Measurements from ENCODE around the gene GPR156. TPM values are rescaled to one million over a fixed set of nuclear protein-coding genes. Genes with fewer than 3 reads are reported as not detected.

The GPR156 gene
- total RNA-seq, 1 experiment from 2014 or later = 2.8 TPM

DNA sequence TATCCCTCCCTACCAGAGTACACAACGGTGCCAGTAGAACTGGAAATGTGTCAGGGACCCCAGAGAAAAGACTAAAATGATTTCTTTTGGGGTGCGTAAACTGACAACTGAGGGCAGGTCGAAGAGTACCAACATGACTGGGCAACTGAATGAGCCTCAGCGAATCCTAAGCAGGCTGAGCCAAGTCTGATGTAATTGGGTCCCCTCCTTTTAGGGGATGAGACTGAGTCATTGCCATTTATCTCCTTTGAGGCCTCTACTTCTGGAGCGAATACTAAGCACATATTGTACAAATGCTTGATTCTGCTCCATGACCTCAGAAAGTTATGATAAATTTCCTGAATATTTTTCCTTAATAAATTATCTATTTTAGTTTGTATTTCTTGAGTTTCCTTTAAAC is 17.3 kb upstream of the GPR156 start:
- BruUV-seq (replicated peaks) = no TSS peak
- H3K9me2 ChIP-seq (ENCODE audit: insufficient read depth) = no peaks in the 10 kb centered on the region
- H2AFZ ChIP-seq = no peak overlapping the region
- POLR2A ChIA-PET (ENCODE audit: unreplicated experiment) = no interaction called here
- no peak overlapping the region for H3K4me2 ChIP-seq
- CTCF ChIA-PET = no interaction called here
- no peak overlapping the region for H3K4me3 ChIP-seq
- H3K36me3 ChIP-seq (ENCODE audit: low read depth) = no peaks in the 10 kb centered on the region
- TF ChIP-seq CTCF (conservative IDR thresholded peaks at IDR 0.05) (no peak), EZH2 (IDR thresholded peaks at IDR 0.05; ENCODE audit: low read depth) (no peak)
- H4K20me1 ChIP-seq (ENCODE audit: insufficient read depth) = no peaks in the 10 kb centered on the region
- H3K79me2 ChIP-seq (ENCODE audit: low read depth) = no peaks in the 10 kb centered on the region
- no peaks in the 10 kb centered on the region for H3K9me3 ChIP-seq (ENCODE audit: insufficient read depth, low read depth)
- H3F3A ChIP-seq (ENCODE audit: insufficient read depth, low read depth) = no peaks in the 10 kb centered on the region
- no peak for DNase-seq
- H3K4me1 ChIP-seq (replicated peaks; ENCODE audit: insufficient read depth) = peaks cover 10% of the 10 kb centered on the region
- H3K27ac ChIP-seq = no peak overlapping the region
- H3K27me3 ChIP-seq (ENCODE audit: insufficient read depth, low read depth) = no peaks in the 10 kb centered on the region
- intact Hi-C loops (cut with micrococcal nuclease; ENCODE audit: unreplicated experiment) = no loop called here

GRCh38 chr3:120300971-120301370 is 15.9 kb upstream of the GPR156 start:
- H3F3A ChIP-seq (ENCODE audit: insufficient read depth, low read depth) = no peaks in the 10 kb centered on the region
- CTCF ChIA-PET = interaction anchor here (0.6 kb wide), 1 partner anchor 68 kb away, joined by 4 read pairs; no protein-coding TSS in a partner anchor
- intact Hi-C loops (cut with micrococcal nuclease; ENCODE audit: unreplicated experiment) = no loop called here
- H3K27me3 ChIP-seq (ENCODE audit: insufficient read depth, low read depth) = no peaks in the 10 kb centered on the region
- no peaks in the 10 kb centered on the region for H3K9me3 ChIP-seq (ENCODE audit: insufficient read depth, low read depth)
- H3K36me3 ChIP-seq (ENCODE audit: low read depth) = no peaks in the 10 kb centered on the region
- no peak overlapping the region for H2AFZ ChIP-seq
- H3K27ac ChIP-seq = no peak overlapping the region
- H3K9me2 ChIP-seq (ENCODE audit: insufficient read depth) = no peaks in the 10 kb centered on the region
- no TSS peak for BruUV-seq (replicated peaks)
- H4K20me1 ChIP-seq (ENCODE audit: insufficient read depth) = no peaks in the 10 kb centered on the region
- DNase-seq = peak in 1 of 2 experiments; percentile 41
- POLR2A ChIA-PET (ENCODE audit: unreplicated experiment) = no interaction called here
- peaks cover 10% of the 10 kb centered on the region for H3K4me1 ChIP-seq (replicated peaks; ENCODE audit: insufficient read depth)
- no peaks in the 10 kb centered on the region for H3K79me2 ChIP-seq (ENCODE audit: low read depth)
- no peak overlapping the region for H3K4me3 ChIP-seq
- no peak overlapping the region for H3K4me2 ChIP-seq
- no peak for TF ChIP-seq EZH2 (IDR thresholded peaks at IDR 0.05; ENCODE audit: low read depth)
- TF ChIP-seq CTCF (conservative IDR thresholded peaks at IDR 0.05) = no peak

DNA sequence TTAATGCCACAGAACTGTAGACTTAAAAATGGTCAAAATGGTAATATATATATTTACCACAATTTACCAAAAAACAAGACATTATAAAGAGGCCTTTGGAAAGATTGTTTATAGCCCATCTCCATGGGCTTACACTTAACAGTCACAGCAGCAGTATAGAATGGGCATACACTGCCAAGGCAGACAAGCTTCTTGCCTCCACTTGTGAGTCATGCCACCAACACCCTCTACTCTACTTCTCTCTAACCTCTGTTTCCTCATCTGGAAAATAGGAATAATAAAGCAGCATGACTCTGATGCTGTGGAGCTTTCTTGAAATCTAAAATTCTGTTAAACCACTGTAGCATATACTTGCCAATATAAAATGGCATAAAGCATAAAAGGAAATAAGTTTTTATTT is 14.4 kb upstream of the GPR156 start:
- Histone ChIP-seq H3K4me3 (no peak overlapping the region), H4K20me1 (ENCODE audit: insufficient read depth) (no peaks in the 10 kb centered on the region), H3K9me3 (ENCODE audit: insufficient read depth, low read depth) (no peaks in the 10 kb centered on the region), H3K4me2 (no peak overlapping the region), H3K27me3 (ENCODE audit: insufficient read depth, low read depth) (no peaks in the 10 kb centered on the region), H3F3A (ENCODE audit: insufficient read depth, low read depth) (no peaks in the 10 kb centered on the region), H3K36me3 (ENCODE audit: low read depth) (no peaks in the 10 kb centered on the region), H3K9me2 (ENCODE audit: insufficient read depth) (no peaks in the 10 kb centered on the region), H2AFZ (no peak overlapping the region), H3K27ac (no peak overlapping the region), H3K79me2 (ENCODE audit: low read depth) (no peaks in the 10 kb centered on the region), H3K4me1 (replicated peaks; ENCODE audit: insufficient read depth) (peaks cover 10% of the 10 kb centered on the region)
- intact Hi-C loops (cut with micrococcal nuclease; ENCODE audit: unreplicated experiment) = no loop called here
- BruUV-seq (replicated peaks) = no TSS peak
- no peak for TF ChIP-seq CTCF (conservative IDR thresholded peaks at IDR 0.05)
- no peak for TF ChIP-seq EZH2 (IDR thresholded peaks at IDR 0.05; ENCODE audit: low read depth)
- POLR2A ChIA-PET (ENCODE audit: unreplicated experiment) = no interaction called here
- CTCF ChIA-PET = no interaction called here
- DNase-seq = no peak

All from PC-9 (cell line).